H9 (cell line): Measurements from ENCODE around the gene SRCAP. TPM values are rescaled to one million over a fixed set of nuclear protein-coding genes. Genes with fewer than 3 reads are reported as not detected.

Source experiments
- DNase-seq: peaks from one replicate; pipeline ENCODE4 v3.0.0-alpha.2; 2017
- H2AFZ ChIP-seq: one replicate; pipeline ENCODE4 v1.6.1; 2013; ENCODE audit warnings: mild to moderate bottlenecking, low read length, control low read depth, moderate library complexity
- H2AK5ac ChIP-seq: 2 replicates; pipeline ENCODE4 v1.6.1; 2013; ENCODE audit warnings: low read length, control low read depth, mixed read lengths; ENCODE audit not compliant: insufficient read length
- H2BK120ac ChIP-seq: one replicate; pipeline ENCODE4 v1.6.1; 2013; ENCODE audit warnings: low read depth, mild to moderate bottlenecking, low read length, control low read depth, inconsistent platforms; ENCODE audit not compliant: poor library complexity, severe bottlenecking
- H2BK12ac ChIP-seq: 2 replicates; pipeline ENCODE4 v1.6.1; 2013; ENCODE audit warnings: low read length, control low read depth, mixed read lengths, low read depth; ENCODE audit not compliant: insufficient read length
- H2BK15ac ChIP-seq: 2 replicates; pipeline ENCODE4 v1.6.1; 2013; ENCODE audit warnings: low read depth, low read length, control low read depth
- H2BK20ac ChIP-seq: one replicate; pipeline ENCODE4 v1.6.1; 2013; ENCODE audit warnings: low read depth, mild to moderate bottlenecking, low read length, control low read depth, inconsistent platforms; ENCODE audit not compliant: poor library complexity, severe bottlenecking
- H2BK5ac ChIP-seq: 2 replicates; pipeline ENCODE4 v1.6.1; 2013; ENCODE audit warnings: low read length, control low read depth, mixed read lengths; ENCODE audit not compliant: insufficient read length
- H3K14ac ChIP-seq: 2 replicates; pipeline ENCODE4 v1.6.1; 2013; ENCODE audit warnings: low read length, control low read depth; ENCODE audit not compliant: insufficient read depth
- H3K18ac ChIP-seq: 2 replicates; pipeline ENCODE4 v1.6.1; 2013; ENCODE audit warnings: low read depth, mild to moderate bottlenecking, mixed read lengths, low read length, control low read depth; ENCODE audit not compliant: insufficient read length
- H3K23ac ChIP-seq: 2 replicates; pipeline ENCODE4 v1.6.1; 2013; ENCODE audit warnings: low read length, control low read depth, mixed read lengths, low read depth; ENCODE audit not compliant: insufficient read length
- H3K23me2 ChIP-seq: 2 replicates; pipeline ENCODE4 v1.6.1; 2013; ENCODE audit warnings: low read depth, mild to moderate bottlenecking, mixed read lengths, low read length, control low read depth; ENCODE audit not compliant: insufficient read length, poor library complexity, severe bottlenecking
- H3K27ac ChIP-seq: 2 replicates; pipeline ENCODE4 v1.5.1; 2013; ENCODE audit warnings: low read length, control low read depth, mixed read lengths, low read depth; ENCODE audit not compliant: insufficient read length
- H3K27me3 ChIP-seq: 2 replicates; pipeline ENCODE4 v1.6.1; 2013; ENCODE audit warnings: low read length, control low read depth, inconsistent platforms; ENCODE audit not compliant: insufficient read depth
- H3K4ac ChIP-seq: 2 replicates; pipeline ENCODE4 v1.6.1; 2013; ENCODE audit warnings: low read depth, mild to moderate bottlenecking, control low read depth, inconsistent platforms, low read length, moderate library complexity
- H3K4me1 ChIP-seq: 2 replicates; pipeline ENCODE4 v1.6.1; 2013; ENCODE audit warnings: low read length, control low read depth, inconsistent platforms; ENCODE audit not compliant: insufficient read depth
- H3K4me2 ChIP-seq: 2 replicates; pipeline ENCODE4 v1.6.1; 2013; ENCODE audit warnings: low read length, control low read depth, mixed read lengths; ENCODE audit not compliant: insufficient read length, insufficient read depth
- H3K56ac ChIP-seq: 2 replicates; pipeline ENCODE4 v1.6.1; 2013; ENCODE audit warnings: low read depth, mild to moderate bottlenecking, mixed read lengths, low read length, control low read depth; ENCODE audit not compliant: insufficient read length
- H3K79me1 ChIP-seq: 2 replicates; pipeline ENCODE4 v1.6.1; 2013; ENCODE audit warnings: low read depth, mild to moderate bottlenecking, moderate library complexity, low read length, control low read depth, inconsistent platforms; ENCODE audit not compliant: insufficient read depth, poor library complexity, severe bottlenecking
- H3K79me2 ChIP-seq: 2 replicates; pipeline ENCODE4 v1.6.1; 2013; ENCODE audit warnings: low read length, control low read depth, inconsistent platforms; ENCODE audit not compliant: insufficient read depth
- H3K9ac ChIP-seq: 2 replicates; pipeline ENCODE4 v1.6.1; 2013; ENCODE audit warnings: low read length, control low read depth, mixed read lengths; ENCODE audit not compliant: insufficient read length; ENCODE audit errors: extremely low read depth
- H3K9me3 ChIP-seq: one replicate; pipeline ENCODE4 v1.6.1; 2013; ENCODE audit warnings: low read depth, low read length, inconsistent platforms; ENCODE audit not compliant: control insufficient read depth
- H3T11ph ChIP-seq: one replicate; pipeline ENCODE4 v1.6.1; 2013; ENCODE audit warnings: mild to moderate bottlenecking, low read length, control low read depth, inconsistent platforms
- H4K20me1 ChIP-seq: one replicate; pipeline ENCODE4 v1.6.1; 2013; ENCODE audit not compliant: control insufficient read depth, insufficient read length, insufficient read depth
- H4K5ac ChIP-seq: 2 replicates; pipeline ENCODE4 v1.6.1; 2013; ENCODE audit warnings: low read depth, mild to moderate bottlenecking, mixed read lengths, low read length, control low read depth; ENCODE audit not compliant: insufficient read length
- H4K8ac ChIP-seq: replicated peaks from 2 replicates; pipeline ENCODE4 v1.6.1; 2013; ENCODE audit warnings: low read length, control low read depth, mixed read lengths, low read depth; ENCODE audit not compliant: insufficient read length
- H4K91ac ChIP-seq: 2 replicates; pipeline ENCODE4 v1.6.1; 2013; ENCODE audit warnings: low read depth, mild to moderate bottlenecking, moderate library complexity, mixed read lengths, low read length, control low read depth; ENCODE audit not compliant: insufficient read length
- H3K27ac Mint-ChIP-seq, 3 experiments: 2 replicates in 2 of 3; 3 replicates in 1 of 3; pipeline ENCODE4 v1.8.0; 2020 to 2021; ENCODE audit warnings: mixed read lengths in 3 of 3, mild to moderate bottlenecking in 1 of 3, moderate library complexity in 1 of 3
- H3K27me3 Mint-ChIP-seq: 2 replicates; pipeline ENCODE4 v1.8.0; 2021; ENCODE audit warnings: low read depth, mild to moderate bottlenecking, moderate library complexity, mixed read lengths
- H3K36me3 Mint-ChIP-seq, 3 experiments: 2 replicates in 2 of 3; 3 replicates in 1 of 3; pipeline ENCODE4 v1.8.0; 2020 to 2021; ENCODE audit warnings: low read depth in 3 of 3, mixed read lengths in 3 of 3; ENCODE audit not compliant: insufficient read depth in 1 of 3
- H3K4me1 Mint-ChIP-seq, 2 experiments: 2 replicates each; pipeline ENCODE4 v1.8.0; 2020; ENCODE audit warnings: mixed read lengths in 2 of 2
- H3K4me3 Mint-ChIP-seq, 2 experiments: 2 replicates in 1 of 2; 3 replicates in 1 of 2; pipeline ENCODE4 v1.8.0; 2020 to 2021; ENCODE audit warnings: mild to moderate bottlenecking in 2 of 2, mixed read lengths in 2 of 2, moderate library complexity in 1 of 2
- H3K9me3 Mint-ChIP-seq, 2 experiments: 2 replicates in 1 of 2; 3 replicates in 1 of 2; pipeline ENCODE4 v1.8.0; 2020; ENCODE audit warnings: mild to moderate bottlenecking in 2 of 2, mixed read lengths in 2 of 2, moderate library complexity in 1 of 2
- CTCF ChIP-seq: fragments of 200-600 bp; sonication (generic); conservative IDR thresholded peaks from 3 replicates; pipeline ENCODE4 v1.8.0; 2021; ENCODE audit warnings: antibody characterized with exemption, mild to moderate bottlenecking
- WGBS: extraction: QIAGEN DNeasy Blood & Tissue Kit; methylation state at CpG from one replicate; pipeline ENCODE4 v1.1.7; 2013; ENCODE audit warnings: missing lambda C conversion rate, low lambda C conversion rate, mixed read lengths; ENCODE audit not compliant: insufficient read length; ENCODE audit errors: extremely low coverage; 5-methylcytosine and 5-hydroxymethylcytosine counted together
- total RNA-seq: library from RNA; stranded (reverse); gene quantifications from 2 replicates; pipeline ENCODE4 v1.2.1, GENCODE V29; 2021

SRCAP gene
- total RNA-seq, 1 experiment from 2014 or later: 63.1 TPM

- Histone ChIP-seq H3K4me2 (no peak overlapping the region), H2BK20ac (no peak overlapping the region), H3K18ac (no peak overlapping the region), H3K79me1 (no peaks in the 10 kb centered on the region), H3K9me3 (no peaks in the 10 kb centered on the region), H4K8ac (no peak overlapping the region), H3K23ac (no peak overlapping the region), H4K20me1 (no peaks in the 10 kb centered on the region), H3K23me2 (no peaks in the 10 kb centered on the region), H3K14ac (no peak overlapping the region), H3K56ac (no peak overlapping the region), H3K27ac (no peak overlapping the region), H3T11ph (no peak overlapping the region), H2BK5ac (no peak overlapping the region), H4K91ac (no peak overlapping the region), H3K4ac (no peak overlapping the region), H3K27me3 (no peaks in the 10 kb centered on the region), H2AFZ (no peak overlapping the region), H3K9ac (no peak overlapping the region), H2BK120ac (no peak overlapping the region), H3K79me2 (no peaks in the 10 kb centered on the region; the same call in 1 of the 2 replicates), H2BK12ac (no peak overlapping the region), H2AK5ac (no peak overlapping the region), H3K4me1 (peaks cover 2% of the 10 kb centered on the region; the same call in 1 of the 2 replicates), H2BK15ac (no peak overlapping the region), H4K5ac (no peak overlapping the region)
- Mint-ChIP-seq H3K4me3 (no peak overlapping the region), H3K4me1 (peaks cover 9 to 10% of the 10 kb centered on the region in 2 experiments), H3K9me3 (peaks cover 0 to 2% of the 10 kb centered on the region in 2 experiments; a peak in 1 of 5 replicates), H3K27ac (no peak overlapping the region), H3K27me3 (no peaks in the 10 kb centered on the region), H3K36me3 (peaks cover 39 to 74% (median 58%) of the 10 kb centered on the region in 3 experiments)
- WGBS: no CpG with 5 or more reads among the region's 17 CpGs
- no peak for TF ChIP-seq CTCF
- no peak for DNase-seq
Observed at GRCh38 chr16:30728899-30729672, 30.1 kb downstream of the SRCAP start.
